GM12878 (cell line): ENCODE measurements around the gene INTS14. TPM values are rescaled to one million over a fixed set of nuclear protein-coding genes. Genes with fewer than 3 reads are reported as not detected.

ENCODE experiments used
- ATAC-seq: fragments of 200-7000 bp; cut with Tn5 transposase; 3 replicates; pipeline ENCODE4 v1.9.1; 2020; ENCODE audit warnings: mild to moderate bottlenecking, moderate library complexity
- BruUV-seq: library from RNA; stranded (reverse); fragments of 400-500 nt; replicated peaks from 2 replicates; lab custom pipeline; 2021; lab: Mats Ljungman, UMichigan
- CTCF ChIA-PET: fragments of 300-600 bp; sonication (Branson Sonifier 250); formaldehyde crosslinking; extraction: SDS; loops from one replicate; lab custom pipeline; 2021; ENCODE audit warnings: inconsistent platforms; lab: Yijun Ruan, JAX
- POLR2A ChIA-PET: fragments of 350-600 bp; formaldehyde crosslinking; extraction: SDS; loops from one replicate; lab custom pipeline; 2021; ENCODE audit warnings: inconsistent platforms; lab: Charles Lee
- RAD21 ChIA-PET: fragments of 300-600 bp; sonication (Branson Sonifier 250); formaldehyde crosslinking; loops from one replicate; lab custom pipeline; 2023; ENCODE audit warnings: antibody characterized with exemption; ENCODE audit not compliant: unreplicated experiment; lab: Charles Lee
- SMC1A ChIA-PET: fragments of 300-600 bp; sonication (Branson Sonifier 250); formaldehyde crosslinking; loops from one replicate; lab custom pipeline; 2023; ENCODE audit not compliant: unreplicated experiment, uncharacterized antibody; lab: Charles Lee
- DNase-seq: peaks from one replicate; pipeline ENCODE4 v3.0.0-alpha.2; 2011; ENCODE audit warnings: low read depth, low spot score
- FAIRE-seq: peaks from 3 replicates; lab custom pipeline; 2011; peaks lifted over from hg19 to GRCh38; lab: Jason Lieb, UNC
- H2AFZ ChIP-seq: 2 replicates; pipeline ENCODE4 v1.6.0; 2011; ENCODE audit warnings: low read depth, low read length, control low read depth; ENCODE audit not compliant: control insufficient read depth
- H3K27ac ChIP-seq: 2 replicates; pipeline ENCODE4 v1.5.1; 2011; ENCODE audit warnings: control low read depth; ENCODE audit not compliant: control insufficient read depth, insufficient read depth
- H3K27me3 ChIP-seq, 2 experiments: replicated peaks in 1 of 2; 2 replicates each; pipeline versions ENCODE4 v1.6.0 to v1.6.1; 2011; ENCODE audit warnings: low read length in 1 of 2; ENCODE audit not compliant: control insufficient read depth in 2 of 2, insufficient read depth in 2 of 2
- H3K36me3 ChIP-seq, 2 experiments: 2 replicates each; pipeline ENCODE4 v1.5.1; 2011; ENCODE audit warnings: low read length in 1 of 2; ENCODE audit not compliant: control insufficient read depth in 2 of 2, insufficient read depth in 2 of 2
- H3K4me1 ChIP-seq: 2 replicates; pipeline ENCODE4 v1.6.1; 2011; ENCODE audit warnings: mild to moderate bottlenecking, low read length, moderate library complexity, mixed read lengths; ENCODE audit not compliant: control insufficient read depth, insufficient read depth
- H3K4me2 ChIP-seq: 2 replicates; pipeline ENCODE4 v1.6.0; 2011; ENCODE audit warnings: control low read depth; ENCODE audit not compliant: control insufficient read depth, insufficient read depth
- H3K4me3 ChIP-seq: fragments of 200-600 bp; sonication (generic); 2 replicates; pipeline ENCODE4 v1.5.1; 2016
- H3K79me2 ChIP-seq: 2 replicates; pipeline ENCODE4 v1.6.0; 2011; ENCODE audit warnings: low read length; ENCODE audit not compliant: control insufficient read depth, insufficient read depth
- H3K9ac ChIP-seq: 2 replicates; pipeline ENCODE4 v1.8.0; 2011; ENCODE audit warnings: low read length, control low read depth, mixed read lengths; ENCODE audit not compliant: control insufficient read depth, insufficient read depth
- H3K9me3 ChIP-seq: replicated peaks from 3 replicates; pipeline ENCODE4 v1.5.1; 2011; ENCODE audit warnings: mild to moderate bottlenecking, low read length; ENCODE audit not compliant: control insufficient read depth, insufficient read depth
- H4K20me1 ChIP-seq: 2 replicates; pipeline ENCODE4 v1.6.0; 2011; ENCODE audit not compliant: control insufficient read depth, insufficient read depth
- HDGF ChIP-seq: fragments of 450-650 bp; IDR thresholded peaks from 2 replicates; pipeline ENCODE4 v1.6.1; 2016; ENCODE audit warnings: antibody characterized with exemption
- IKZF1 ChIP-seq: fragments of 450-650 bp; conservative IDR thresholded peaks from 2 replicates; pipeline ENCODE4 v1.6.1; 2017; ENCODE audit warnings: antibody characterized with exemption, mild to moderate bottlenecking
- MEF2A ChIP-seq: IDR thresholded peaks from 2 replicates; pipeline ENCODE4 v1.6.1; 2011; ENCODE audit warnings: low read depth, mild to moderate bottlenecking, low read length, moderate library complexity; ENCODE audit not compliant: insufficient read depth
- MTA2 ChIP-seq: fragments of 450-650 bp; IDR thresholded peaks from 2 replicates; pipeline ENCODE4 v1.6.1; 2016; ENCODE audit warnings: low read depth, mild to moderate bottlenecking, moderate library complexity
- NBN ChIP-seq: fragments of 450-650 bp; IDR thresholded peaks from 2 replicates; pipeline ENCODE4 v1.6.1; 2016
- NFIC ChIP-seq: IDR thresholded peaks from 2 replicates; pipeline ENCODE4 v1.6.1; 2012; ENCODE audit warnings: low read depth, mild to moderate bottlenecking, inconsistent platforms, low read length, moderate library complexity
- NFYA ChIP-seq: IDR thresholded peaks from 2 replicates; pipeline ENCODE4 v1.6.1; 2011; ENCODE audit warnings: low read depth, mild to moderate bottlenecking, low read length, improper control_type of control experiment, borderline replicate concordance
- PBX3 ChIP-seq: IDR thresholded peaks from 2 replicates; pipeline ENCODE4 v1.6.1; 2011; ENCODE audit warnings: mild to moderate bottlenecking, low read depth, low read length, moderate library complexity; ENCODE audit not compliant: insufficient replicate concordance
- POLR2AphosphoS5 ChIP-seq: IDR thresholded peaks from 2 replicates; pipeline ENCODE4 v1.6.1; 2011; ENCODE audit warnings: mild to moderate bottlenecking, low read length, inconsistent platforms
- RCOR1 ChIP-seq: conservative IDR thresholded peaks from 2 replicates; pipeline ENCODE4 v1.6.1; 2012; ENCODE audit warnings: low read depth, low read length, improper control_type of control experiment
- SKIL ChIP-seq: fragments of 450-650 bp; IDR thresholded peaks from 2 replicates; pipeline ENCODE4 v1.6.1; 2017; ENCODE audit warnings: mild to moderate bottlenecking, low read depth, inconsistent platforms; ENCODE audit not compliant: poor library complexity, severe bottlenecking
- ZBTB11 ChIP-seq: fragments of 450-650 bp; formaldehyde crosslinking; IDR thresholded peaks from 2 replicates; pipeline ENCODE4 v1.5.0; 2022; ENCODE audit warnings: mild to moderate bottlenecking, missing genetic modification characterization
- in situ Hi-C: fragments of 300-500 bp; cut with MboI; formaldehyde crosslinking; loops from 9 replicates; pipeline ENCODE4 v1.14.3; 2018; ENCODE audit warnings: mixed read lengths
- intact Hi-C: fragments of 100-400 bp; cut with micrococcal nuclease; formaldehyde crosslinking; loops from one replicate; pipeline ENCODE4 v1.14.2; 2022; ENCODE audit not compliant: unreplicated experiment
- polyA plus RNA-seq, 11 experiments: library from polyadenylated mRNA; depleted of rRNA in 4 of 11; unstranded in 6 of 11; stranded (reverse) in 5 of 11; fragments of >200 nt; fragmentation: Nextera tagmentation in 4 of 11; fragmentation: Illumina TruSeq in 1 of 11; extraction: Ambion mirVana in 4 of 11; extraction: Trizol in 1 of 11; gene quantifications; 1 replicate in 1 of 11; 2 replicates in 10 of 11; pipeline versions ENCODE4 v1.2.1 to v1.2.3, GENCODE V29; 2011 to 2016; ENCODE audit warnings: inconsistent platforms in 2 of 11, missing spikeins in 2 of 11, low read depth in 1 of 11
- total RNA-seq, 4 experiments: library from RNA; depleted of rRNA in 3 of 4; stranded (reverse); fragments of >200 nt in 3 of 4; fragmentation: Illumina TruSeq in 1 of 4; extraction: Trizol in 1 of 4; gene quantifications; 2 replicates each; pipeline versions ENCODE4 v1.2.1 to v1.2.3, GENCODE V29; 2013 to 2021

The INTS14 gene
- total and polyA plus RNA-seq, 10 of the 15 experiments (the other 5 are each of a cell fraction or from before 2014, with no cell fraction given) = 36.8 to 76.9 (median 47.7) TPM

GRCh38 chr15:65587094-65587493 is 23.8 kb downstream of the INTS14 start (continued):
- TF ChIP-seq RCOR1 (no peak), NBN (no peak), IKZF1 (no peak), PBX3 (no peak), MTA2 (no peak), NFIC (no peak), HDGF (no peak), POLR2AphosphoS5 (no peak)

GRCh38 chr15:65584241-65584640 is 26.7 kb downstream of the INTS14 start:
- no TSS peak for BruUV-seq
- intact Hi-C loops = loop anchor here (5.0 kb wide), 1 partner anchor 182 kb away; no protein-coding TSS in a partner anchor
- SMC1A ChIA-PET = interaction anchor here (1.2 to 1.6 kb wide), 4 partner anchors 11 to 58 kb away, joined by 3 to 7 read pairs (median 5); no protein-coding TSS in a partner anchor
- no peaks in the 10 kb centered on the region for H4K20me1 ChIP-seq
- H3K36me3 ChIP-seq = peaks cover 7 to 18% of the 10 kb centered on the region in 2 experiments; a peak in 3 of 4 replicates
- in situ Hi-C loops = no loop called here
- RAD21 ChIA-PET = no interaction called here
- no peak overlapping the region for H3K27ac ChIP-seq
- H3K27me3 ChIP-seq = no peaks in the 10 kb centered on the region
- POLR2A ChIA-PET = no interaction called here
- DNase-seq = no peak
- FAIRE-seq = no peak
- CTCF ChIA-PET = interaction anchor here (1.0 to 1.4 kb wide), 3 partner anchors 11 to 272 kb away, joined by 3 to 6 read pairs (median 5); no protein-coding TSS in a partner anchor
- no peak for ATAC-seq
- H3K4me2 ChIP-seq = no peak overlapping the region
- H3K79me2 ChIP-seq = no peaks in the 10 kb centered on the region
- TF ChIP-seq SKIL (no peak), MEF2A (no peak), ZBTB11 (no peak), NFYA (no peak)
- no peak overlapping the region for H3K9ac ChIP-seq
- H2AFZ ChIP-seq = no peak overlapping the region
- H3K4me1 ChIP-seq = peaks cover 4% of the 10 kb centered on the region; the same call in 1 of the 2 replicates
- H3K9me3 ChIP-seq = no peaks in the 10 kb centered on the region
- no peak overlapping the region for H3K4me3 ChIP-seq
